Lower leg skin (tissue), 3 donors: ENCODE data around the gene CPA1.

ENCODE experiments used
- POLR2A ChIP-seq, 2 donors: fragments of 450-650 bp; IDR thresholded peaks; one replicate each; pipeline ENCODE4 v1.6.1; 2016 to 2017; ENCODE audit warnings: antibody characterized with exemption in 2 of 2, mild to moderate bottlenecking in 1 of 2, moderate library complexity in 1 of 2
- TF ChIP-seq, protein P1 (sequence below), 3 donors: fragments of 450-650 bp; IDR thresholded peaks; one replicate each; pipeline ENCODE4 v1.5.1; 2016; ENCODE audit warnings: antibody characterized with exemption in 3 of 3, mild to moderate bottlenecking in 3 of 3, moderate library complexity in 2 of 3

DNA sequence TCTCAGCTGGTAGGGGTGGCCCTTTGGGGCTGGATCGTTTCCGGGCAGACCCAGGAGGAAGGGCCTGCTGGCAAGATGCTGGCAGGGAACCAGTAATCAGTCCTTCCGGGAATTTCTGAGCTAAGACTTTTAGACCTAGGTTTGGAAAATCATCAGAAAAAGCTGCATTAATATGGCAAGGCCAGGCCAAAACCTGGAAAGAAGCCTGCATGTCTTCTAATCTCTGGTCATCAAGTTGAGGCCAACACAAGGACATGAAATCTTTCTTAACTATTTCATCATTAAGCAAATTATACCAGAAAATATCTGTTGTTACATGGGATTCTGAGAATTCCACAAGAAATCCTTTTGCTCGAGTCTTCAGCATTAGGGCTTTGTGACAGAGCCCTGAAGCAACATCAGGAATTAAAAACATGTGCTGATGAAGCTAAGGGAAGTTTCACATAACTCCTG, 19.9 kb downstream of the CPA1 start:
- TF ChIP-seq, protein P1, sequence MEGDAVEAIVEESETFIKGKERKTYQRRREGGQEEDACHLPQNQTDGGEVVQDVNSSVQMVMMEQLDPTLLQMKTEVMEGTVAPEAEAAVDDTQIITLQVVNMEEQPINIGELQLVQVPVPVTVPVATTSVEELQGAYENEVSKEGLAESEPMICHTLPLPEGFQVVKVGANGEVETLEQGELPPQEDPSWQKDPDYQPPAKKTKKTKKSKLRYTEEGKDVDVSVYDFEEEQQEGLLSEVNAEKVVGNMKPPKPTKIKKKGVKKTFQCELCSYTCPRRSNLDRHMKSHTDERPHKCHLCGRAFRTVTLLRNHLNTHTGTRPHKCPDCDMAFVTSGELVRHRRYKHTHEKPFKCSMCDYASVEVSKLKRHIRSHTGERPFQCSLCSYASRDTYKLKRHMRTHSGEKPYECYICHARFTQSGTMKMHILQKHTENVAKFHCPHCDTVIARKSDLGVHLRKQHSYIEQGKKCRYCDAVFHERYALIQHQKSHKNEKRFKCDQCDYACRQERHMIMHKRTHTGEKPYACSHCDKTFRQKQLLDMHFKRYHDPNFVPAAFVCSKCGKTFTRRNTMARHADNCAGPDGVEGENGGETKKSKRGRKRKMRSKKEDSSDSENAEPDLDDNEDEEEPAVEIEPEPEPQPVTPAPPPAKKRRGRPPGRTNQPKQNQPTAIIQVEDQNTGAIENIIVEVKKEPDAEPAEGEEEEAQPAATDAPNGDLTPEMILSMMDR (IDR thresholded peaks at IDR 0.05), result no peak
- no peak for TF ChIP-seq POLR2A (IDR thresholded peaks at IDR 0.05)
